Neural progenitor cell (in vitro differentiated cells): ENCODE results near the gene HK1. TPM values are rescaled to one million over a fixed set of nuclear protein-coding genes. Genes with fewer than 3 reads are reported as not detected.

Experiments used
- DNase-seq: peaks from one replicate; pipeline ENCODE4 v3.0.0-alpha.2; 2016; ENCODE audit warnings: low spot score
- H2AFZ ChIP-seq: fragments of 200-600 bp; sonication (generic); replicated peaks from 2 replicates; pipeline ENCODE4 v1.6.1; 2016; ENCODE audit warnings: antibody characterized with exemption
- H3F3A ChIP-seq: fragments of 200-600 bp; sonication (generic); 2 replicates; pipeline ENCODE4 v1.6.1; 2016; ENCODE audit warnings: antibody characterized with exemption, low read depth
- H3K27ac ChIP-seq: fragments of 200-600 bp; sonication (generic); 2 replicates; pipeline ENCODE4 v1.5.1; 2016; ENCODE audit warnings: mild to moderate bottlenecking
- H3K27me3 ChIP-seq: fragments of 200-600 bp; sonication (generic); 2 replicates; pipeline ENCODE4 v1.6.1; 2016; ENCODE audit warnings: mild to moderate bottlenecking, moderate library complexity
- H3K36me3 ChIP-seq: fragments of 200-600 bp; sonication (generic); 2 replicates; pipeline ENCODE4 v1.5.1; 2016
- H3K4me1 ChIP-seq: fragments of 200-600 bp; sonication (generic); 2 replicates; pipeline ENCODE4 v1.6.1; 2016; ENCODE audit warnings: mixed run types
- H3K4me2 ChIP-seq: fragments of 200-600 bp; sonication (generic); 2 replicates; pipeline ENCODE4 v1.6.1; 2016
- H3K4me3 ChIP-seq: fragments of 200-600 bp; sonication (generic); 2 replicates; pipeline ENCODE4 v1.5.1; 2016
- H3K79me2 ChIP-seq: fragments of 200-600 bp; sonication (generic); 2 replicates; pipeline ENCODE4 v1.6.1; 2016; ENCODE audit warnings: low read depth
- H3K9ac ChIP-seq: fragments of 200-600 bp; sonication (generic); 2 replicates; pipeline ENCODE4 v1.6.1; 2016
- H3K9me3 ChIP-seq: fragments of 200-600 bp; sonication (generic); 2 replicates; pipeline ENCODE4 v1.5.1; 2016; ENCODE audit warnings: low read depth
- H4K20me1 ChIP-seq: fragments of 200-600 bp; sonication (generic); 2 replicates; pipeline ENCODE4 v1.6.1; 2016; ENCODE audit warnings: low read depth
- H3K27ac Mint-ChIP-seq: 3 replicates; pipeline ENCODE4 v1.8.0; 2021; ENCODE audit warnings: mixed read lengths
- H3K27me3 Mint-ChIP-seq: 2 replicates; pipeline ENCODE4 v1.8.0; 2022; ENCODE audit warnings: low read depth, mild to moderate bottlenecking, inconsistent platforms, moderate library complexity, mixed read lengths; ENCODE audit not compliant: insufficient read depth
- H3K36me3 Mint-ChIP-seq: 3 replicates; pipeline ENCODE4 v1.8.0; 2021; ENCODE audit warnings: mixed read lengths
- H3K4me1 Mint-ChIP-seq: 3 replicates; pipeline ENCODE4 v1.8.0; 2021; ENCODE audit warnings: mixed read lengths
- H3K4me3 Mint-ChIP-seq: 3 replicates; pipeline ENCODE4 v1.8.0; 2021; ENCODE audit warnings: mild to moderate bottlenecking, moderate library complexity, mixed read lengths
- H3K9me3 Mint-ChIP-seq: 3 replicates; pipeline ENCODE4 v1.8.0; 2020; ENCODE audit warnings: mixed read lengths
- EZH2 ChIP-seq: fragments of 200-600 bp; sonication (generic); IDR thresholded peaks from 2 replicates; pipeline ENCODE4 v1.6.1; 2017; ENCODE audit warnings: antibody characterized with exemption, mild to moderate bottlenecking, moderate library complexity
- EZH2phosphoT487 ChIP-seq: fragments of 200-600 bp; sonication (generic); IDR thresholded peaks from 2 replicates; pipeline ENCODE4 v1.6.1; 2017; ENCODE audit warnings: antibody characterized with exemption
- total RNA-seq: library from RNA; depleted of rRNA; stranded (reverse); fragments of >200 nt; gene quantifications from 2 replicates; pipeline ENCODE4 v1.2.3, GENCODE V29; 2015; ENCODE audit warnings: low replicate concordance
- TF ChIP-seq, protein P1 (sequence below): fragments of 200-600 bp; sonication (generic); IDR thresholded peaks from 2 replicates; pipeline ENCODE4 v1.5.1; 2017; ENCODE audit warnings: antibody characterized with exemption, mild to moderate bottlenecking

HK1 gene
- total RNA-seq, 1 donor from 2014 or later = 30.1 TPM

DNA sequence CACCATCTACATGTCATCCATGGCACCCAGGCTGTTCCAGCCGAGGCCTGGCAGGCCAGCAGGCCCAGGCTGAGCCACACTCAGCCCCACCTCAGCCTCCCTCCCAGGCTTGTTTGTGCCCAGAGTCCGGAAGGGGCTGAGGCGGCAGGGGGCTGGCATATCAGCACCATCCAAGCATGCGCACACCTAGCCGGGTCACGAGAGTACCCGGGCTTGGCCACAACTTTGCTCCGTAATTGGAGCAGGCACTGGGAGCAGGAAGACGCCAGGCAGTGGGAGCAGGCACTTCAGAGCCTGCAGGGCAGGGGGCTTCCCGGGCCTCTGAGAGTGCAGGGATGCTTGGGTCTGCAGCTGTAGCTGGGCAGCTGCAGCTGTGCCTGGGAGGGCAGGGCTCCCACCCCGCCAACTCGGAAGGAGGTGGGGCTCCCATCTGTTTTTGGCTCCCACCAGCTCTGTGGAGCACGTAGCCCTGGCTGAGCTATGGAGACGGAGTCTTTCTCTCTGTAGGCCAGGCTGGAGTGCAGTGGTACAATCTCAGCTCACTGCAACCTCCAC, 157.7 kb downstream of the HK1 start:
- Histone ChIP-seq H3K4me3 (no peak overlapping the region), H3K79me2 (no peaks in the 10 kb centered on the region), H4K20me1 (no peaks in the 10 kb centered on the region), H3K9ac (no peak overlapping the region), H3K36me3 (no peaks in the 10 kb centered on the region), H3K27me3 (no peaks in the 10 kb centered on the region), H3K27ac (no peak overlapping the region), H3K4me2 (no peak overlapping the region), H3K9me3 (no peaks in the 10 kb centered on the region), H2AFZ (no peak overlapping the region), H3K4me1 (no peaks in the 10 kb centered on the region), H3F3A (no peaks in the 10 kb centered on the region)
- DNase-seq = no peak
- Mint-ChIP-seq H3K9me3 (no peaks in the 10 kb centered on the region), H3K36me3 (no peaks in the 10 kb centered on the region), H3K4me3 (no peak overlapping the region), H3K4me1 (peaks cover 20% of the 10 kb centered on the region), H3K27ac (no peak overlapping the region), H3K27me3 (peaks cover 4% of the 10 kb centered on the region)
- TF ChIP-seq, protein P1, sequence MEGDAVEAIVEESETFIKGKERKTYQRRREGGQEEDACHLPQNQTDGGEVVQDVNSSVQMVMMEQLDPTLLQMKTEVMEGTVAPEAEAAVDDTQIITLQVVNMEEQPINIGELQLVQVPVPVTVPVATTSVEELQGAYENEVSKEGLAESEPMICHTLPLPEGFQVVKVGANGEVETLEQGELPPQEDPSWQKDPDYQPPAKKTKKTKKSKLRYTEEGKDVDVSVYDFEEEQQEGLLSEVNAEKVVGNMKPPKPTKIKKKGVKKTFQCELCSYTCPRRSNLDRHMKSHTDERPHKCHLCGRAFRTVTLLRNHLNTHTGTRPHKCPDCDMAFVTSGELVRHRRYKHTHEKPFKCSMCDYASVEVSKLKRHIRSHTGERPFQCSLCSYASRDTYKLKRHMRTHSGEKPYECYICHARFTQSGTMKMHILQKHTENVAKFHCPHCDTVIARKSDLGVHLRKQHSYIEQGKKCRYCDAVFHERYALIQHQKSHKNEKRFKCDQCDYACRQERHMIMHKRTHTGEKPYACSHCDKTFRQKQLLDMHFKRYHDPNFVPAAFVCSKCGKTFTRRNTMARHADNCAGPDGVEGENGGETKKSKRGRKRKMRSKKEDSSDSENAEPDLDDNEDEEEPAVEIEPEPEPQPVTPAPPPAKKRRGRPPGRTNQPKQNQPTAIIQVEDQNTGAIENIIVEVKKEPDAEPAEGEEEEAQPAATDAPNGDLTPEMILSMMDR = no peak
- no peak for TF ChIP-seq EZH2
- no peak for TF ChIP-seq EZH2phosphoT487

DNA sequence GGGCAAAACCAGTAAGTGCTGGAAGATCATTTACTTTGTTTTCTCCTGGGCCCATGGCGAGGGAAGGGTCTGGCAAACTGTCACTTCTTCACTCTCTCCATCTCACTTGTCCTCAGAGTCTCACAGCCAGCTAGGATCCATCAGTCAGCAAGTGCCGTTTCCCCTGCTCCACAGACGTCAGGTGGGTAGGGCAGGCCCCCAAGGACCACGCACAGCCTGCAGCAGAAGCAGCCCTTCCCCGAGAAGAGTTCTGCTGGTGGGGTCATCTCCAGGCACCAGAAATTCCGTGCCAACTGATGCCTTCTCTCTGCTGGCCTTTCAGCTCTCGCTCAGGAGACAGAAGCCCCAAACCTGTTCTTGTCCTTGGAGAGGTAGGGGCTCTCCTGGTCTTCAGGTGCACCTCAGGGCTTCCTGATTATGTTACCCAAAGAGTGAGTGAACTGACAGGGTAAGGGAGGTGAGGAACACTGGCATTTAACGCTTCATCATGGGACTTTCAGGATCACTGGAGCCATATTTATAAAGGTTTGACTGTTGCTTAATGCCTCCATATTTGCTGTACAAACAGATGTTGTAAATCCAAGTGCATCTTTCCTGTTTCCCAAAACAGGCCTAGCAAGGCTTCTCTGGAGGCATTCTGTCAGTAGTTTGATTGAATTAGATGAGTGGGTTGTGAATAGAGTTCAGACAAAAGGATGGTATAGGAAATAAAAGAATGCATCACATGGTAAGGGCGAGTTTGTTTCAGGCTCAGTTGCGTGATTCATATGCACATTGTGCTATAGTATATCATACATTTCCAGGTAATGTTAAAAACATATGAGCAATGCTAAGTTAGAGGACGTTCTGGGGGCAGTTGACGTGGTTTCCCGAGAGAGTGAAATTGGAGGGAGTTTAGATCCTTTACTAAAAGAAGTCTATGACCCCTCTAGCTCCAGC, 159.3 kb downstream of the HK1 start:
- no peaks in the 10 kb centered on the region for H4K20me1 ChIP-seq
- no peaks in the 10 kb centered on the region for H3K9me3 Mint-ChIP-seq
- peaks cover 20% of the 10 kb centered on the region for H3K4me1 Mint-ChIP-seq
- no peak overlapping the region for H3K4me3 ChIP-seq
- H3K79me2 ChIP-seq = no peaks in the 10 kb centered on the region
- H3K27me3 ChIP-seq = no peaks in the 10 kb centered on the region
- H3K4me3 Mint-ChIP-seq = no peak overlapping the region
- H3K4me2 ChIP-seq = no peak overlapping the region
- H3K27ac ChIP-seq = no peak overlapping the region
- no peaks in the 10 kb centered on the region for H3K4me1 ChIP-seq
- no peak overlapping the region for H3K27ac Mint-ChIP-seq
- H3K9me3 ChIP-seq = no peaks in the 10 kb centered on the region
- TF ChIP-seq, protein P1 = no peak
- TF ChIP-seq EZH2 = no peak
- TF ChIP-seq EZH2phosphoT487 = no peak
- no peaks in the 10 kb centered on the region for H3F3A ChIP-seq
- no peaks in the 10 kb centered on the region for H3K36me3 ChIP-seq
- H2AFZ ChIP-seq = no peak overlapping the region
- DNase-seq = no peak
- H3K36me3 Mint-ChIP-seq = no peaks in the 10 kb centered on the region
- peaks cover 4% of the 10 kb centered on the region for H3K27me3 Mint-ChIP-seq
- no peak overlapping the region for H3K9ac ChIP-seq

DNA sequence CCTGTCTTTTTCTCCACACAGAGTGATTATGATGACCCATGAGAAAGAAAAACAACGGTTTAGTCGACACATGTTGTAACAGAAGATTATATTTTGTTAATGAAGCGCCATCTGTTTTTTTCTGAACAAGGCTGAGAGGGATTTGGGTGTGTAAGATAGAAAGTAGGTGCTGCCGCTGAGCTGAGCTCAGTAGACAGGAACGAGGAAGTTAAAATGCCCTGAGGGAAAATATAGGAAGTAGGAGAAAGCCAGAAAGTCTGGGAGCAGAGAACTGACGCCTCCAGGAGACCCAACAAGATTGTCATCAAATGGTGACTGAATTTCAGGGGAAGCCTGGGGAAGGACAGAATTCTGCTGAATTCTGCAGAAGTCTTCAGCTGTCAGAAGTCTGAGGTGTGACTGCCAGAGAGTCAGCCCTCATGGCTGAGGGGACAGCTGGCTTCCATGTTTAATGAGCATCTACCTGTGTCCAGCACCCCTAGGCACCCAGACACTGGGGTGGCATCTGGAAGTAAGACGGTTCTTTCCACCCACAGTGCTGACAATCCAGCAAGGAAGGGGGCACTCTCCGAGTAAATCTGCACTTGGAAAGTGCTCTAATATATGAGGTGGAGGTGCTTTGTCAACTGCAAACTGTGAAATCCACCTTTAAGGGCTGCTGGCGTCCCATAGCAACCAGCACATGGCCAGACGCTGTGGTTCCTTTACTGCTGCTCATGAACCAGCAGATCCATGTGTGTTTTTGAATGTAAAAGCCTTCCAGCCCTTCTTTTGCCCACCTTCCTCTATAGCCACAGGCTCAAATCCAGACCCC, 160.4 kb downstream of the HK1 start:
- Histone ChIP-seq H4K20me1 (no peaks in the 10 kb centered on the region), H3K9me3 (no peaks in the 10 kb centered on the region), H3K79me2 (no peaks in the 10 kb centered on the region), H3K27ac (no peak overlapping the region), H3F3A (no peaks in the 10 kb centered on the region), H3K36me3 (no peaks in the 10 kb centered on the region), H3K4me1 (no peaks in the 10 kb centered on the region), H3K4me3 (no peak overlapping the region), H3K27me3 (no peaks in the 10 kb centered on the region), H3K4me2 (no peak overlapping the region), H2AFZ (no peak overlapping the region), H3K9ac (no peak overlapping the region)
- Mint-ChIP-seq H3K27me3 (peaks cover 7% of the 10 kb centered on the region), H3K9me3 (no peaks in the 10 kb centered on the region), H3K4me3 (no peak overlapping the region), H3K27ac (no peak overlapping the region), H3K36me3 (no peaks in the 10 kb centered on the region), H3K4me1 (peaks cover 20% of the 10 kb centered on the region)
- DNase-seq = no peak
- no peak for TF ChIP-seq EZH2
- no peak for TF ChIP-seq EZH2phosphoT487
- TF ChIP-seq, protein P1 = no peak
